GM19043 (cell line): ENCODE results near the gene LMBR1.
"Not testable (repeated sequence)": the region's sequence is repeated elsewhere in the genome, so short reads cannot be mapped to it uniquely, and the experiment has no call there.

Experiments
- ATAC-seq: cut with Tn5 transposase; IDR thresholded peaks from one replicate; pipeline ENCODE4 v1.9.1; 2021; ENCODE audit warnings: low read depth; ENCODE audit not compliant: unreplicated experiment

The LMBR1 gene

DNA sequence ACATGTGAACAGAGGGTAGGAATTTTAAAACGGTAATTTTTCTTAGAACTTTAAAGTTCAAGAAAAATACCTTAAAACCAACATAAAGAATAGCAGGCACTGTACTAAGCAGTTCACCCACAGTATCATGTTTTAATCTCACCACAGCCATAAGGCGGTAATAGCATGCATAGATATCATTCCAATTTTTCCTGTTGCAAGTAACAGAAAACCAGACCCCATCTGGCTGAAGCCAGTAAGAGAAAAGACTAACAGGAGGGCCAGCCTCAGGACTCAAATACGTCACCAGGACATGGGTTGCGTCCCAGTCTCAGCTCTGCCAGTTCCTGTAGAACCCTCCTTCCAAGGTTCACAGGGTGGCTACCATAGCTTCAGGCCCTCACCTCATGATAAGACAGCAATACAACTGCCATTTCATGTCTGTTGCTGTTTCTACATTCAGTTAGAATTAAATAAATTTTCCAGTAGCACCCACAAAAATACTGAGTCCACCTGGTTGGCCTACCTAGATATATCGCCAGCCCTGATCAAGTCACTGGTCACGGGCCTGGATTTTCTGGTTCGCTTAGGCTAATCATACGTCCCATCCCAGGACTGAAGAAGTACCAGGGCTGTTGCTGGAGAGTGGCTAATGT is 254.4 kb downstream of the LMBR1 start:
- ATAC-seq, result no peak

DNA sequence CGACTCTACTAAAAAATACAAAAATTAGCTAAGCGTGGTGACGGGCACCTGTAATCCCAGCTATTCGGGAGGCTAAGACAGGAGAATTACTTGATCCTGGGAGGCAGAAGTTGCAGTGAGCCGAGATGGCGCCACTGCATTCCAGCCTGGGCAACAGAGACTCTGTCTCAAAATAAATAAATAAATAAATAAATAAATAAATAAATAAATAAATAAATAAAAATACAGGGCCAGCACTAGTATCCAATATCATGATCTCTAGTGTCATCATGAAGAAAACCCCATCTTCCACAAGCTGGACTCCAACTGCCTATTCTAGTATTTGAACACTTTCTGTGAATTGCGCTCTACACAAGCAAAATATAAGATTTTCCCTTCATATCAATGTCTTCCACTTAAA is 255.9 kb downstream of the LMBR1 start:
- ATAC-seq, result not testable (repeated sequence)

DNA sequence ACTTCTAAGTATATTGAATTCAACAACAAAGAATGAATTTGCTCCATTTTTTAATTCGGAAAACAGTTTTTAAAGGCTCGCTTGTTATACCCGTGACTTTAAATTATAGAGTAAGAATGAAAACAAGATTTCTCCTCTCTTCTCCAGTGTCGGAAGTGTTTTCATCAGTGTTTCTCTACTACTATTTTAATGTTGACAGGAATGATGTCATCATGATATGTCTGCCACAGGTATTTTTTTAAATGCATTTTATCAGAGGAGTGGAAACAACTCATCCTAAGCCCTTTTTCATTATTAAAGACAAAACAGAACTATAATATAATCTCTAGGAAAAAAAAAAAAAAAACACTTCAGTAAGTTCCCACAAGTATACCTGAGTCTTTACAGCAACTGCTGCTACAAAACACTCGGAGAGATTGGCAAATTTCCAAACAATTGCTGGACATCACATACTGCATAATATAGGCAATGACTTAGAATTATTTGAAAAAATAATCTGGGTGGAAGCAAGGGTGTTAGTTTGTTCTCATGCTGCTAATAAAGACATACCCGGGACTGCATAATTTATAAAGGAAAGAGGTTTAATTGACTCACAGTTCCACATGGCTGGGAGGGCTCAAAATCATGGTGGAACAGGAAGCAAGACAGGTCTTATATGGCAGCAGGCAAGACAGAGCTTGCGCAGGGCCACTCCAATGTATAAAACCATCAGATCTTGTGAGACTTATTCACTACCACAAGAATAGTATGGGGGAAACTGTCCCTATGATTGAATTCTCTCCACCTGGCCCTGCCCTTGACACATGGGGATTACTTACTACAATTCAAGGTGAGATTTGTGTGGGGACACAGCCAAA is 257.2 kb downstream of the LMBR1 start:
- ATAC-seq, result no peak

DNA sequence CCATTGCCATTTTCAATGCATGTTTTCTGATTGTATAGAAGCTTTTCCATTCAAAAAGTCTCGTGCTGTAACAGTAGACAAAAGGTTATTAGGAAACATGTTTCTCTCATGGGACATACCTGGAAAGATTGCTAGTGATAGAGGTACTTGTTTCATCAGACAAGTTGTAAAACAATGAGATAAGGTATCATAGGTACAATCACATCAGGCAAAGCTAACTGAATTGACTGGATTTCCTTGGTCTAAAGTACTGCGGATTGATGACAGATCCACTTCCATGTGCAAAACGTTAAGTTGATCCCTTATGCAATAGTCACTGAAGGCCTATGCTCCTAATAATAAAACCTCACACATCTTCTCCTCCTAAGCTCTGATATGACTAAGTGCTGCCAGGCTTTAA is 258.9 kb downstream of the LMBR1 start:
- no peak for ATAC-seq

DNA sequence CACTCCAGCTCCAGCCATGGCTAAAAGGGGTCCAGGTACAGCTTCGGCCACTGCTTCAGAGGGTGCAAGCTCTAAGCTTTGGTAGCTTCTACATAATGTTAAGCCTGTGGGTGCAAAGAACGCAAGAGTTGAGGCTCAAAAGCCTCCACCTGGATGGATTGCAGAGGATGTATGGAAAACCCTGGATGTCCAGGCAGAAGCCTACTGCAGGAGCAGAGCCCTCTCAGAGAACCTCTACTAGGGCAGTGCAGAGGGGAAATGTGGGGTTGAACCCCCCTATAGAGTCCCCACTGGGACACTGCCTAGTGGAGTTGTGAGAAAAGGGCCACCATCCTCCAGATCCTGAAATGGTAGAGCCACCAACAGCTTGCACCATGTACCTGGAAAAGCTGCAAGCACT is 263.1 kb downstream of the LMBR1 start:
- no peak for ATAC-seq

DNA sequence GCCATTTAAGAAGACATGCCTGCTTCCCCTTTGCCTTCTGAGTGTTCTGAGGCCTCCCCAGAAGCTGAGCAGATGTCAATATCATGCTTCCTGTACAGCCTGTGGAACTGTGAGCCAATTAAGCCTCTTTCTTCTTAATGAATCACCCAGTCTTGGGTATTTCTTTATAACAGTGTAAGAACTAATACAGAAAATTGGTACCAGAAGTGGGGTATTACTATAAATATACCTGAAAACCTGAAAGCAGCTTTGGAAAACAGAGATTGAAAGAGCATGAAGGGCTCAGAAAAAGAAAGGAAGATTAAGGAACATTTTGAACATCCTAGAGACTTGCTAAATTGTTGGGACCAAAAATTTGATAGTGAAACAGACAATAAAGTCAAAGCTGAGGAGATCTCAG is 264.4 kb downstream of the LMBR1 start:
- no peak for ATAC-seq
